Suprapubic skin (tissue), 3 donors: Measurements from ENCODE around the gene CCDC89.

Source experiments
- POLR2AphosphoS5 ChIP-seq, 3 donors: sonication (generic); formaldehyde crosslinking; IDR thresholded peaks; one replicate each; pipeline ENCODE4 v1.6.1; 2017; ENCODE audit warnings: antibody characterized with exemption in 3 of 3
- TF ChIP-seq, protein P1 (sequence below), 2 donors: fragments of 200-600 bp in 1 of 2; fragments of 450-650 bp in 1 of 2; sonication (generic) in 1 of 2; IDR thresholded peaks; one replicate each; pipeline ENCODE4 v1.5.1; 2016 to 2019; ENCODE audit warnings: antibody characterized with exemption in 2 of 2, mild to moderate bottlenecking in 1 of 2, moderate library complexity in 1 of 2

DNA sequence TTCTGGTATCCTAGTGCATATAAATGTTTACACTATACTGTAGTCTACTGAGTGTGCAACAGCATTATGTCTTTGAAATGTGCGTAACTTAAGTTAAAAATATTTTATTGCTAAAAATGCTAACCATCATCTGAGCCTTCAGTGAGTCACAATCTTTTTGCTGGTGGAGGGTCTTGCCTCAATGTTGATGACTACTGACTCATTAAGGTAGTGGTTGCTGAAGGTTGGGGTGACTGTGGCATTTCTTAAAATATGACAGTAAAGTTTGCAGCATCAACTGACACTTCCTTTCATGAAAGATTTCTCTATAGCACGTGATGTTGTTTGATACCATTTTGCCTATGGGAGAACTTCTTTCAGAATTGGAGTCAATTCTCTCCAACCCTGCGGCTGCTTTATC is 12.6 kb downstream of the CCDC89 start:
- TF ChIP-seq, protein P1, sequence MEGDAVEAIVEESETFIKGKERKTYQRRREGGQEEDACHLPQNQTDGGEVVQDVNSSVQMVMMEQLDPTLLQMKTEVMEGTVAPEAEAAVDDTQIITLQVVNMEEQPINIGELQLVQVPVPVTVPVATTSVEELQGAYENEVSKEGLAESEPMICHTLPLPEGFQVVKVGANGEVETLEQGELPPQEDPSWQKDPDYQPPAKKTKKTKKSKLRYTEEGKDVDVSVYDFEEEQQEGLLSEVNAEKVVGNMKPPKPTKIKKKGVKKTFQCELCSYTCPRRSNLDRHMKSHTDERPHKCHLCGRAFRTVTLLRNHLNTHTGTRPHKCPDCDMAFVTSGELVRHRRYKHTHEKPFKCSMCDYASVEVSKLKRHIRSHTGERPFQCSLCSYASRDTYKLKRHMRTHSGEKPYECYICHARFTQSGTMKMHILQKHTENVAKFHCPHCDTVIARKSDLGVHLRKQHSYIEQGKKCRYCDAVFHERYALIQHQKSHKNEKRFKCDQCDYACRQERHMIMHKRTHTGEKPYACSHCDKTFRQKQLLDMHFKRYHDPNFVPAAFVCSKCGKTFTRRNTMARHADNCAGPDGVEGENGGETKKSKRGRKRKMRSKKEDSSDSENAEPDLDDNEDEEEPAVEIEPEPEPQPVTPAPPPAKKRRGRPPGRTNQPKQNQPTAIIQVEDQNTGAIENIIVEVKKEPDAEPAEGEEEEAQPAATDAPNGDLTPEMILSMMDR (IDR thresholded peaks at IDR 0.05): no peak
- no peak for TF ChIP-seq POLR2AphosphoS5 (IDR thresholded peaks at IDR 0.05)
